H1 (cell line): ENCODE results near the gene PLCL1. TPM values are rescaled to one million over a fixed set of nuclear protein-coding genes. Genes with fewer than 3 reads are reported as not detected.

ENCODE experiments used
- HDAC2 ChIP-seq, 2 experiments: fragments of 300-600 bp in 1 of 2; sonication (generic) in 1 of 2; IDR thresholded peaks; 2 replicates each; pipeline ENCODE4 v1.6.1; 2011 to 2012; ENCODE audit warnings: low read depth in 2 of 2, low read length in 2 of 2, mild to moderate bottlenecking in 2 of 2, moderate library complexity in 2 of 2, borderline replicate concordance in 1 of 2, inconsistent platforms in 1 of 2
- POLR2AphosphoS5 ChIP-seq: IDR thresholded peaks from 2 replicates; pipeline ENCODE4 v1.6.1; 2011; ENCODE audit warnings: low read depth, low read length
- polyA plus RNA-seq, 7 experiments: library from polyadenylated mRNA; depleted of rRNA in 3 of 7; stranded (reverse) in 5 of 7; unstranded in 2 of 7; fragments of >200 nt in 5 of 7; fragments of 200-250 nt in 2 of 7; gene quantifications; 1 replicate in 5 of 7; 2 replicates in 1 of 7; 4 replicates in 1 of 7; pipeline versions ENCODE4 v1.2.1 to v1.2.3, GENCODE V29; 2011 to 2013; ENCODE audit warnings: missing spikeins in 2 of 7, mixed read lengths in 2 of 7
- total RNA-seq: library from RNA; stranded (reverse); fragmentation: NEBNext Ultra II Directional; extraction: Animal tissue kit (Norgen Biotek cat#: 25700); gene quantifications from 2 replicates; pipeline ENCODE4 v1.2.1, GENCODE V29; 2021

PLCL1 gene
- total and polyA plus RNA-seq, 2 of the 8 experiments (the other 6 are each of a cell fraction or from before 2014, with no cell fraction given) = not detected

- no peak for TF ChIP-seq POLR2AphosphoS5
- no peak for TF ChIP-seq HDAC2 (IDR thresholded peaks at IDR 0.05; ENCODE audit: borderline replicate concordance in 1 of 2, low read depth in 2 of 2, low read length in 2 of 2)
These were observed 72.1 kb downstream of the PLCL1 start (continued) for GRCh38 chr2:197876524-197876923.
